ENCODE measurements around the gene SERINC3. TPM values are rescaled to one million over a fixed set of nuclear protein-coding genes. Genes with fewer than 3 reads are reported as not detected.
A peak's percentile ranks its signal among the peaks of the same experiment; 100 is the strongest.
"Not testable (repeated sequence)": the region's sequence is repeated elsewhere in the genome, so short reads cannot be mapped to it uniquely, and the experiment has no call there.

The SERINC3 gene
- total RNA-seq, 1 donor from 2014 or later, result 82.4 TPM

- TF ChIP-seq CTCF (IDR thresholded peaks at IDR 0.05; ENCODE audit: insufficient read depth, low read length, severe bottlenecking), result no peak
- no peak overlapping the region for H3K4me3 ChIP-seq (ENCODE audit: low read depth, low read length)
- no peaks in the 10 kb centered on the region for H3K27me3 ChIP-seq (ENCODE audit: control insufficient read depth, insufficient read depth, low read length)
- DNase-seq (ENCODE audit: low read depth) (no peak), FAIRE-seq (no peak)
- peaks cover 10% of the 10 kb centered on the region for H3K36me3 ChIP-seq (ENCODE audit: control insufficient read depth, insufficient read depth, low read length)
Measured at GRCh38 chr20:44478206-44478605, 43.7 kb downstream of the SERINC3 start.

GRCh38 chr20:44477151-44477550 lies 44.7 kb downstream of the SERINC3 start:
- peak; percentile 70 for DNase-seq (ENCODE audit: low read depth)
- TF ChIP-seq CTCF (IDR thresholded peaks at IDR 0.05; ENCODE audit: insufficient read depth, low read length, severe bottlenecking), result no peak
- peaks cover 8% of the 10 kb centered on the region for H3K36me3 ChIP-seq (ENCODE audit: control insufficient read depth, insufficient read depth, low read length)
- no peaks in the 10 kb centered on the region for H3K27me3 ChIP-seq (ENCODE audit: control insufficient read depth, insufficient read depth, low read length)
- no peak for FAIRE-seq
- H3K4me3 ChIP-seq (ENCODE audit: low read depth, low read length), result no peak overlapping the region

- Histone ChIP-seq H3K36me3 (ENCODE audit: control insufficient read depth, insufficient read depth, low read length) (peaks cover 7% of the 10 kb centered on the region), H3K4me3 (ENCODE audit: low read depth, low read length) (peak within 1 kb of the TSS; percentile 80), H3K27me3 (ENCODE audit: control insufficient read depth, insufficient read depth, low read length) (no peaks in the 10 kb centered on the region)
- DNase-seq (ENCODE audit: low read depth), result peak; percentile 80
- peak; percentile 60 for TF ChIP-seq CTCF (IDR thresholded peaks at IDR 0.05; ENCODE audit: insufficient read depth, low read length, severe bottlenecking)
- no peak for FAIRE-seq
Measured at GRCh38 chr20:44475694-44476560, 45.9 kb downstream of the SERINC3 start, which contains the start of gene TTPAL. TSS of gene TTPAL (plus strand) at chr20:44475874. CDS start at chr20:44480000, 4,126 bp downstream.

GRCh38 chr20:44475372-44475693 lies 46.5 kb downstream of the SERINC3 start:
- FAIRE-seq (no peak), DNase-seq (ENCODE audit: low read depth) (no peak)
- TF ChIP-seq CTCF (IDR thresholded peaks at IDR 0.05; ENCODE audit: insufficient read depth, low read length, severe bottlenecking), result no peak
- Histone ChIP-seq H3K4me3 (ENCODE audit: low read depth, low read length) (peak overlapping the region; percentile 80), H3K27me3 (ENCODE audit: control insufficient read depth, insufficient read depth, low read length) (no peaks in the 10 kb centered on the region), H3K36me3 (ENCODE audit: control insufficient read depth, insufficient read depth, low read length) (peaks cover 2% of the 10 kb centered on the region)

GRCh38 chr20:44472283-44472682 lies 49.6 kb downstream of the SERINC3 start:
- H3K4me3 ChIP-seq (ENCODE audit: low read depth, low read length); FAIRE-seq; DNase-seq (ENCODE audit: low read depth); H3K27me3 ChIP-seq (ENCODE audit: control insufficient read depth, insufficient read depth, low read length); H3K36me3 ChIP-seq (ENCODE audit: control insufficient read depth, insufficient read depth, low read length): not testable (repeated sequence)

GRCh38 chr20:44471481-44471882 lies 50.4 kb downstream of the SERINC3 start:
- Histone ChIP-seq H3K27me3 (ENCODE audit: control insufficient read depth, insufficient read depth, low read length) (no peaks in the 10 kb centered on the region), H3K4me3 (ENCODE audit: low read depth, low read length) (no peak overlapping the region), H3K36me3 (ENCODE audit: control insufficient read depth, insufficient read depth, low read length) (no peaks in the 10 kb centered on the region)
- TF ChIP-seq CTCF (IDR thresholded peaks at IDR 0.05; ENCODE audit: insufficient read depth, low read length, severe bottlenecking), result peak; percentile 55
- DNase-seq (ENCODE audit: low read depth) (peak; percentile 26), FAIRE-seq (no peak)

All from bronchial epithelial cell (primary cell).